GM23338 (cell line): ENCODE results near the gene SSNA1. TPM values are rescaled to one million over a fixed set of nuclear protein-coding genes. Genes with fewer than 3 reads are reported as not detected.

Source experiments
- ATAC-seq: fragments of 200-7000 bp; cut with Tn5 transposase; 3 replicates; pipeline ENCODE4 v1.9.1; 2020
- DNase-seq: peaks from one replicate; pipeline ENCODE4 v3.0.0-alpha.2; 2015; ENCODE audit warnings: low spot score
- H2AFZ ChIP-seq: fragments of 200-600 bp; sonication (generic); 2 replicates; pipeline ENCODE4 v1.8.0; 2016; ENCODE audit warnings: antibody characterized with exemption, mild to moderate bottlenecking, moderate library complexity
- H3F3A ChIP-seq: fragments of 200-600 bp; sonication (generic); replicated peaks from 2 replicates; pipeline ENCODE4 v1.8.0; 2017; ENCODE audit warnings: antibody characterized with exemption, mixed run types, low read depth
- H3K27ac ChIP-seq: fragments of 200-600 bp; sonication (generic); 2 replicates; pipeline ENCODE4 v1.6.1; 2016; ENCODE audit warnings: low read depth
- H3K27me3 ChIP-seq: fragments of 200-600 bp; sonication (generic); 2 replicates; pipeline ENCODE4 v1.8.0; 2016; ENCODE audit warnings: mild to moderate bottlenecking, mixed run types, moderate library complexity; ENCODE audit not compliant: insufficient read depth
- H3K36me3 ChIP-seq: fragments of 200-600 bp; sonication (generic); 2 replicates; pipeline ENCODE4 v1.8.0; 2016; ENCODE audit warnings: mild to moderate bottlenecking; ENCODE audit not compliant: insufficient read depth
- H3K4me1 ChIP-seq: fragments of 200-600 bp; sonication (generic); 2 replicates; pipeline ENCODE4 v1.8.0; 2016; ENCODE audit warnings: mild to moderate bottlenecking, moderate library complexity; ENCODE audit not compliant: insufficient read depth
- H3K4me2 ChIP-seq: fragments of 200-600 bp; sonication (generic); 2 replicates; pipeline ENCODE4 v1.7.1; 2017; ENCODE audit warnings: mixed run types
- H3K4me3 ChIP-seq: fragments of 200-600 bp; sonication (generic); 2 replicates; pipeline ENCODE4 v1.6.1; 2016; ENCODE audit warnings: mixed run types
- H3K79me2 ChIP-seq: fragments of 200-600 bp; sonication (generic); replicated peaks from 2 replicates; pipeline ENCODE4 v1.8.0; 2017; ENCODE audit warnings: mild to moderate bottlenecking; ENCODE audit not compliant: insufficient read depth
- H3K9me2 ChIP-seq: fragments of 200-600 bp; sonication (generic); 2 replicates; pipeline ENCODE4 v1.8.0; 2017; ENCODE audit not compliant: insufficient read depth
- H4K20me1 ChIP-seq: fragments of 200-600 bp; sonication (generic); replicated peaks from 2 replicates; pipeline ENCODE4 v1.8.0; 2017; ENCODE audit warnings: mild to moderate bottlenecking; ENCODE audit not compliant: insufficient read depth
- H3K27ac Mint-ChIP-seq: 2 replicates; pipeline ENCODE4 v1.8.0; 2020; ENCODE audit warnings: inconsistent platforms, mild to moderate bottlenecking, moderate library complexity, mixed read lengths
- H3K27me3 Mint-ChIP-seq: 3 replicates; pipeline ENCODE4 v1.8.0; 2022; ENCODE audit warnings: low read depth, mild to moderate bottlenecking, moderate library complexity, mixed read lengths, inconsistent platforms; ENCODE audit not compliant: insufficient read depth, poor library complexity
- H3K36me3 Mint-ChIP-seq: 3 replicates; pipeline ENCODE4 v1.8.0; 2021; ENCODE audit warnings: low read depth, mild to moderate bottlenecking, inconsistent platforms, moderate library complexity, mixed read lengths
- H3K4me1 Mint-ChIP-seq: 3 replicates; pipeline ENCODE4 v1.8.0; 2020; ENCODE audit warnings: mild to moderate bottlenecking, inconsistent platforms, mixed read lengths
- H3K4me3 Mint-ChIP-seq: 3 replicates; pipeline ENCODE4 v1.8.0; 2021; ENCODE audit warnings: moderate library complexity, mild to moderate bottlenecking, inconsistent platforms, mixed read lengths
- H3K9me3 Mint-ChIP-seq: 3 replicates; pipeline ENCODE4 v1.8.0; 2020; ENCODE audit warnings: moderate library complexity, mild to moderate bottlenecking, inconsistent platforms, mixed read lengths
- CREB1 ChIP-seq: fragments of 250-450 bp; sonication (Bioruptor Pico); IDR thresholded peaks from 2 replicates; pipeline ENCODE4 v1.5.0; 2020; ENCODE audit warnings: low read depth, mild to moderate bottlenecking, moderate library complexity
- EZH2 ChIP-seq: fragments of 200-600 bp; sonication (generic); IDR thresholded peaks from one replicate; pipeline ENCODE4 v1.8.0; 2017; ENCODE audit warnings: antibody characterized with exemption, mild to moderate bottlenecking, low read depth; ENCODE audit not compliant: unreplicated experiment
- EZH2phosphoT487 ChIP-seq: fragments of 200-600 bp; sonication (generic); IDR thresholded peaks from one replicate; pipeline ENCODE4 v1.8.1; 2018; ENCODE audit warnings: antibody characterized with exemption; ENCODE audit not compliant: unreplicated experiment
- JUNB ChIP-seq: IDR thresholded peaks from one replicate; pipeline ENCODE4 v1.6.1; 2016; ENCODE audit warnings: antibody characterized with exemption; ENCODE audit not compliant: unreplicated experiment
- NANOG ChIP-seq: IDR thresholded peaks from 2 replicates; pipeline ENCODE4 v1.6.1; 2016; ENCODE audit warnings: antibody characterized with exemption, borderline replicate concordance
- POLR2AphosphoS5 ChIP-seq: IDR thresholded peaks from 2 replicates; pipeline ENCODE4 v1.6.1; 2016; ENCODE audit warnings: antibody characterized with exemption, low read depth
- STAT1 ChIP-seq: IDR thresholded peaks from one replicate; pipeline ENCODE4 v1.6.1; 2016; ENCODE audit warnings: antibody characterized with exemption; ENCODE audit not compliant: unreplicated experiment
- ZNF114 ChIP-seq: fragments of 250-450 bp; sonication (Bioruptor Pico); IDR thresholded peaks from 2 replicates; pipeline ENCODE4 v1.5.0; 2020; ENCODE audit warnings: mild to moderate bottlenecking, moderate library complexity
- ZNF331 ChIP-seq: fragments of 250-450 bp; sonication (Bioruptor Pico); IDR thresholded peaks from 2 replicates; pipeline ENCODE4 v1.5.0; 2020; ENCODE audit warnings: low read depth, mild to moderate bottlenecking, moderate library complexity
- polyA plus RNA-seq: library from polyadenylated mRNA; unstranded; fragments of >200 nt; fragmentation: Nextera tagmentation; extraction: Ambion mirVana; gene quantifications from 2 replicates; pipeline ENCODE4 v1.2.1, GENCODE V29; 2016
- total RNA-seq: library from RNA; depleted of rRNA; stranded (reverse); fragments of >200 nt; shearing (Covaris generic); gene quantifications from 2 replicates; pipeline ENCODE4 v1.2.3, GENCODE V29; 2014
- TF ChIP-seq, protein P1 (sequence below): IDR thresholded peaks from 2 replicates; pipeline ENCODE4 v1.6.1; 2016; ENCODE audit warnings: antibody characterized with exemption
- TF ChIP-seq, protein P2 (sequence below): fragments of 250-450 bp; sonication (Bioruptor Pico); IDR thresholded peaks from 2 replicates; pipeline ENCODE4 v1.5.0; 2020; ENCODE audit warnings: mild to moderate bottlenecking, moderate library complexity
- TF ChIP-seq, protein P3 (sequence below), 2 experiments: fragments of 200-600 bp in 1 of 2; sonication (generic) in 1 of 2; conservative IDR thresholded peaks; 2 replicates each; pipeline versions ENCODE4 v1.5.1 to v1.6.1; 2016 to 2017; ENCODE audit warnings: antibody characterized with exemption in 2 of 2, low read depth in 2 of 2, mild to moderate bottlenecking in 2 of 2, moderate library complexity in 1 of 2
- TF ChIP-seq, protein P4 (sequence below): IDR thresholded peaks from one replicate; pipeline ENCODE4 v1.6.1; 2018; ENCODE audit warnings: antibody characterized with exemption; ENCODE audit not compliant: unreplicated experiment

The SSNA1 gene
- total and polyA plus RNA-seq, 2 experiments from 2014 or later, result 132 to 154 TPM

GRCh38 chr9:137152844-137153405, 35.6 kb upstream of the SSNA1 start:
- peaks cover 13% of the 10 kb centered on the region; the same call in 2 of the 3 replicates for H3K9me3 Mint-ChIP-seq
- Histone ChIP-seq H3K9me2 (no peaks in the 10 kb centered on the region), H3K4me3 (no peak overlapping the region), H3K36me3 (no peaks in the 10 kb centered on the region), H3K27me3 (peaks cover 33% of the 10 kb centered on the region), H3K4me2 (no peak overlapping the region), H3K4me1 (peaks cover 2% of the 10 kb centered on the region; the same call in 1 of the 2 replicates), H4K20me1 (no peaks in the 10 kb centered on the region; the same call in 1 of the 2 replicates), H2AFZ (no peak overlapping the region), H3F3A (peaks cover 23% of the 10 kb centered on the region), H3K27ac (no peak overlapping the region), H3K79me2 (no peaks in the 10 kb centered on the region)
- DNase-seq (no peak), ATAC-seq (no peak)
- peaks cover 2% of the 10 kb centered on the region; the same call in 1 of the 3 replicates for H3K4me1 Mint-ChIP-seq
- H3K27me3 Mint-ChIP-seq, result peaks cover 38% of the 10 kb centered on the region
- H3K36me3 Mint-ChIP-seq, result no peaks in the 10 kb centered on the region
- H3K27ac Mint-ChIP-seq, result no peak overlapping the region
- no peak overlapping the region for H3K4me3 Mint-ChIP-seq
- no peak for TF ChIP-seq JUNB
- no peak for TF ChIP-seq EZH2
- no peak for TF ChIP-seq NANOG
- TF ChIP-seq, protein P1, sequence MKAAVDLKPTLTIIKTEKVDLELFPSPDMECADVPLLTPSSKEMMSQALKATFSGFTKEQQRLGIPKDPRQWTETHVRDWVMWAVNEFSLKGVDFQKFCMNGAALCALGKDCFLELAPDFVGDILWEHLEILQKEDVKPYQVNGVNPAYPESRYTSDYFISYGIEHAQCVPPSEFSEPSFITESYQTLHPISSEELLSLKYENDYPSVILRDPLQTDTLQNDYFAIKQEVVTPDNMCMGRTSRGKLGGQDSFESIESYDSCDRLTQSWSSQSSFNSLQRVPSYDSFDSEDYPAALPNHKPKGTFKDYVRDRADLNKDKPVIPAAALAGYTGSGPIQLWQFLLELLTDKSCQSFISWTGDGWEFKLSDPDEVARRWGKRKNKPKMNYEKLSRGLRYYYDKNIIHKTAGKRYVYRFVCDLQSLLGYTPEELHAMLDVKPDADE, result no peak
- no peak for TF ChIP-seq POLR2AphosphoS5
- no peak for TF ChIP-seq STAT1
- TF ChIP-seq CREB1 (CRISPR knock-in tag), result no peak
- TF ChIP-seq, protein P2, sequence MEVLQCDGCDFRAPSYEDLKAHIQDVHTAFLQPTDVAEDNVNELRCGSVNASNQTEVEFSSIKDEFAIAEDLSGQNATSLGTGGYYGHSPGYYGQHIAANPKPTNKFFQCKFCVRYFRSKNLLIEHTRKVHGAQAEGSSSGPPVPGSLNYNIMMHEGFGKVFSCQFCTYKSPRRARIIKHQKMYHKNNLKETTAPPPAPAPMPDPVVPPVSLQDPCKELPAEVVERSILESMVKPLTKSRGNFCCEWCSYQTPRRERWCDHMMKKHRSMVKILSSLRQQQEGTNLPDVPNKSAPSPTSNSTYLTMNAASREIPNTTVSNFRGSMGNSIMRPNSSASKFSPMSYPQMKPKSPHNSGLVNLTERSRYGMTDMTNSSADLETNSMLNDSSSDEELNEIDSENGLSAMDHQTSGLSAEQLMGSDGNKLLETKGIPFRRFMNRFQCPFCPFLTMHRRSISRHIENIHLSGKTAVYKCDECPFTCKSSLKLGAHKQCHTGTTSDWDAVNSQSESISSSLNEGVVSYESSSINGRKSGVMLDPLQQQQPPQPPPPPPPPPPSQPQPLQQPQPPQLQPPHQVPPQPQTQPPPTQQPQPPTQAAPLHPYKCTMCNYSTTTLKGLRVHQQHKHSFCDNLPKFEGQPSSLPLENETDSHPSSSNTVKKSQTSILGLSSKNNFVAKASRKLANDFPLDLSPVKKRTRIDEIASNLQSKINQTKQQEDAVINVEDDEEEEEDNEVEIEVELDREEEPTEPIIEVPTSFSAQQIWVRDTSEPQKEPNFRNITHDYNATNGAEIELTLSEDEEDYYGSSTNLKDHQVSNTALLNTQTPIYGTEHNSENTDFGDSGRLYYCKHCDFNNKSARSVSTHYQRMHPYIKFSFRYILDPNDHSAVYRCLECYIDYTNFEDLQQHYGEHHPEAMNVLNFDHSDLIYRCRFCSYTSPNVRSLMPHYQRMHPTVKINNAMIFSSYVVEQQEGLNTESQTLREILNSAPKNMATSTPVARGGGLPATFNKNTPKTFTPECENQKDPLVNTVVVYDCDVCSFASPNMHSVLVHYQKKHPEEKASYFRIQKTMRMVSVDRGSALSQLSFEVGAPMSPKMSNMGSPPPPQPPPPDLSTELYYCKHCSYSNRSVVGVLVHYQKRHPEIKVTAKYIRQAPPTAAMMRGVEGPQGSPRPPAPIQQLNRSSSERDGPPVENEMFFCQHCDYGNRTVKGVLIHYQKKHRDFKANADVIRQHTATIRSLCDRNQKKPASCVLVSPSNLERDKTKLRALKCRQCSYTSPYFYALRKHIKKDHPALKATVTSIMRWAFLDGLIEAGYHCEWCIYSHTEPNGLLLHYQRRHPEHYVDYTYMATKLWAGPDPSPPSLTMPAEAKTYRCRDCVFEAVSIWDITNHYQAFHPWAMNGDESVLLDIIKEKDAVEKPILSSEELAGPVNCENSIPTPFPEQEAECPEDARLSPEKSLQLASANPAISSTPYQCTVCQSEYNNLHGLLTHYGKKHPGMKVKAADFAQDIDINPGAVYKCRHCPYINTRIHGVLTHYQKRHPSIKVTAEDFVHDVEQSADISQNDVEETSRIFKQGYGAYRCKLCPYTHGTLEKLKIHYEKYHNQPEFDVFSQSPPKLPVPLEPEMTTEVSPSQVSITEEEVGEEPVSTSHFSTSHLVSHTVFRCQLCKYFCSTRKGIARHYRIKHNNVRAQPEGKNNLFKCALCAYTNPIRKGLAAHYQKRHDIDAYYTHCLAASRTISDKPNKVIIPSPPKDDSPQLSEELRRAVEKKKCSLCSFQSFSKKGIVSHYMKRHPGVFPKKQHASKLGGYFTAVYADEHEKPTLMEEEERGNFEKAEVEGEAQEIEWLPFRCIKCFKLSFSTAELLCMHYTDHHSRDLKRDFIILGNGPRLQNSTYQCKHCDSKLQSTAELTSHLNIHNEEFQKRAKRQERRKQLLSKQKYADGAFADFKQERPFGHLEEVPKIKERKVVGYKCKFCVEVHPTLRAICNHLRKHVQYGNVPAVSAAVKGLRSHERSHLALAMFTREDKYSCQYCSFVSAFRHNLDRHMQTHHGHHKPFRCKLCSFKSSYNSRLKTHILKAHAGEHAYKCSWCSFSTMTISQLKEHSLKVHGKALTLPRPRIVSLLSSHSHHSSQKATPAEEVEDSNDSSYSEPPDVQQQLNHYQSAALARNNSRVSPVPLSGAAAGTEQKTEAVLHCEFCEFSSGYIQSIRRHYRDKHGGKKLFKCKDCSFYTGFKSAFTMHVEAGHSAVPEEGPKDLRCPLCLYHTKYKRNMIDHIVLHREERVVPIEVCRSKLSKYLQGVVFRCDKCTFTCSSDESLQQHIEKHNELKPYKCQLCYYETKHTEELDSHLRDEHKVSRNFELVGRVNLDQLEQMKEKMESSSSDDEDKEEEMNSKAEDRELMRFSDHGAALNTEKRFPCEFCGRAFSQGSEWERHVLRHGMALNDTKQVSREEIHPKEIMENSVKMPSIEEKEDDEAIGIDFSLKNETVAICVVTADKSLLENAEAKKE, result no peak
- TF ChIP-seq ZNF331 (CRISPR knock-in tag), result no peak
- TF ChIP-seq ZNF114 (CRISPR knock-in tag), result no peak
- no peak for TF ChIP-seq EZH2phosphoT487
- TF ChIP-seq, protein P3, sequence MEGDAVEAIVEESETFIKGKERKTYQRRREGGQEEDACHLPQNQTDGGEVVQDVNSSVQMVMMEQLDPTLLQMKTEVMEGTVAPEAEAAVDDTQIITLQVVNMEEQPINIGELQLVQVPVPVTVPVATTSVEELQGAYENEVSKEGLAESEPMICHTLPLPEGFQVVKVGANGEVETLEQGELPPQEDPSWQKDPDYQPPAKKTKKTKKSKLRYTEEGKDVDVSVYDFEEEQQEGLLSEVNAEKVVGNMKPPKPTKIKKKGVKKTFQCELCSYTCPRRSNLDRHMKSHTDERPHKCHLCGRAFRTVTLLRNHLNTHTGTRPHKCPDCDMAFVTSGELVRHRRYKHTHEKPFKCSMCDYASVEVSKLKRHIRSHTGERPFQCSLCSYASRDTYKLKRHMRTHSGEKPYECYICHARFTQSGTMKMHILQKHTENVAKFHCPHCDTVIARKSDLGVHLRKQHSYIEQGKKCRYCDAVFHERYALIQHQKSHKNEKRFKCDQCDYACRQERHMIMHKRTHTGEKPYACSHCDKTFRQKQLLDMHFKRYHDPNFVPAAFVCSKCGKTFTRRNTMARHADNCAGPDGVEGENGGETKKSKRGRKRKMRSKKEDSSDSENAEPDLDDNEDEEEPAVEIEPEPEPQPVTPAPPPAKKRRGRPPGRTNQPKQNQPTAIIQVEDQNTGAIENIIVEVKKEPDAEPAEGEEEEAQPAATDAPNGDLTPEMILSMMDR (conservative IDR thresholded peaks at IDR 0.05; ENCODE audit: low read depth in 2 of 2), result no peak
- TF ChIP-seq, protein P4, sequence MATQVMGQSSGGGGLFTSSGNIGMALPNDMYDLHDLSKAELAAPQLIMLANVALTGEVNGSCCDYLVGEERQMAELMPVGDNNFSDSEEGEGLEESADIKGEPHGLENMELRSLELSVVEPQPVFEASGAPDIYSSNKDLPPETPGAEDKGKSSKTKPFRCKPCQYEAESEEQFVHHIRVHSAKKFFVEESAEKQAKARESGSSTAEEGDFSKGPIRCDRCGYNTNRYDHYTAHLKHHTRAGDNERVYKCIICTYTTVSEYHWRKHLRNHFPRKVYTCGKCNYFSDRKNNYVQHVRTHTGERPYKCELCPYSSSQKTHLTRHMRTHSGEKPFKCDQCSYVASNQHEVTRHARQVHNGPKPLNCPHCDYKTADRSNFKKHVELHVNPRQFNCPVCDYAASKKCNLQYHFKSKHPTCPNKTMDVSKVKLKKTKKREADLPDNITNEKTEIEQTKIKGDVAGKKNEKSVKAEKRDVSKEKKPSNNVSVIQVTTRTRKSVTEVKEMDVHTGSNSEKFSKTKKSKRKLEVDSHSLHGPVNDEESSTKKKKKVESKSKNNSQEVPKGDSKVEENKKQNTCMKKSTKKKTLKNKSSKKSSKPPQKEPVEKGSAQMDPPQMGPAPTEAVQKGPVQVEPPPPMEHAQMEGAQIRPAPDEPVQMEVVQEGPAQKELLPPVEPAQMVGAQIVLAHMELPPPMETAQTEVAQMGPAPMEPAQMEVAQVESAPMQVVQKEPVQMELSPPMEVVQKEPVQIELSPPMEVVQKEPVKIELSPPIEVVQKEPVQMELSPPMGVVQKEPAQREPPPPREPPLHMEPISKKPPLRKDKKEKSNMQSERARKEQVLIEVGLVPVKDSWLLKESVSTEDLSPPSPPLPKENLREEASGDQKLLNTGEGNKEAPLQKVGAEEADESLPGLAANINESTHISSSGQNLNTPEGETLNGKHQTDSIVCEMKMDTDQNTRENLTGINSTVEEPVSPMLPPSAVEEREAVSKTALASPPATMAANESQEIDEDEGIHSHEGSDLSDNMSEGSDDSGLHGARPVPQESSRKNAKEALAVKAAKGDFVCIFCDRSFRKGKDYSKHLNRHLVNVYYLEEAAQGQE, result no peak
